MCF 10A (cell line): ENCODE measurements around the gene GJB5. TPM values are rescaled to one million over a fixed set of nuclear protein-coding genes. Genes with fewer than 3 reads are reported as not detected.

ENCODE experiments used
- BruUV-seq: library from RNA; stranded (reverse); fragments of 400-500 nt; replicated peaks from 2 replicates; lab custom pipeline; 2021; lab: Mats Ljungman, UMichigan
- CTCF ChIA-PET: fragments of 300-600 bp; sonication (Branson Sonifier 250); formaldehyde crosslinking; extraction: SDS; loops from one replicate; lab custom pipeline; 2021; ENCODE audit warnings: antibody characterized with exemption, inconsistent platforms; lab: Yijun Ruan, JAX
- POLR2A ChIA-PET: fragments of 300-600, 350-650 bp; sonication (Branson Sonifier 250); formaldehyde crosslinking; extraction: SDS; loops from one replicate; lab custom pipeline; 2020; ENCODE audit warnings: antibody characterized with exemption, inconsistent platforms; lab: Yijun Ruan, JAX
- DNase-seq: peaks from one replicate; pipeline ENCODE4 v3.0.0-alpha.2; 2018; ENCODE audit not compliant: unreplicated experiment
- H3K27ac Mint-ChIP-seq: one replicate; pipeline ENCODE4 v1.8.0; 2022; ENCODE audit warnings: mild to moderate bottlenecking, low read depth, mixed read lengths; ENCODE audit not compliant: unreplicated experiment
- H3K27me3 Mint-ChIP-seq: one replicate; pipeline ENCODE4 v1.8.0; 2022; ENCODE audit warnings: mixed read lengths; ENCODE audit not compliant: insufficient read depth, unreplicated experiment
- H3K36me3 Mint-ChIP-seq: one replicate; pipeline ENCODE4 v1.8.0; 2022; ENCODE audit warnings: mild to moderate bottlenecking, moderate library complexity, mixed read lengths; ENCODE audit not compliant: insufficient read depth, unreplicated experiment
- H3K4me1 Mint-ChIP-seq: one replicate; pipeline ENCODE4 v1.8.0; 2022; ENCODE audit warnings: mixed read lengths; ENCODE audit not compliant: insufficient read depth, unreplicated experiment
- H3K4me3 Mint-ChIP-seq: one replicate; pipeline ENCODE4 v1.8.0; 2022; ENCODE audit warnings: mild to moderate bottlenecking, moderate library complexity, mixed read lengths; ENCODE audit not compliant: unreplicated experiment
- H3K9me3 Mint-ChIP-seq: one replicate; pipeline ENCODE4 v1.8.0; 2022; ENCODE audit warnings: mixed read lengths; ENCODE audit not compliant: unreplicated experiment
- CTCF ChIP-seq: fragments of 200-600 bp; IDR thresholded peaks from one replicate; pipeline ENCODE4 v1.8.0; 2022; ENCODE audit warnings: antibody characterized with exemption, mild to moderate bottlenecking; ENCODE audit not compliant: unreplicated experiment
- intact Hi-C: fragments of 100-400 bp; cut with micrococcal nuclease; formaldehyde crosslinking; loops from 2 replicates; pipeline ENCODE4 v1.14.1; 2022
- total RNA-seq: library from RNA; stranded (reverse); gene quantifications from 2 replicates; pipeline ENCODE4 v1.2.3, GENCODE V29; 2022

The GJB5 gene
- total RNA-seq, 1 experiment from 2014 or later, result 33.2 TPM

GRCh38 chr1:34796990-34797389 lies 42.1 kb downstream of the GJB5 start:
- no peaks in the 10 kb centered on the region for H3K27me3 Mint-ChIP-seq
- CTCF ChIA-PET, result interaction anchor here (1.2 to 1.3 kb wide), 2 partner anchors 9 to 56 kb away, joined by 4 read pairs; no protein-coding TSS in a partner anchor
- H3K4me1 Mint-ChIP-seq, result peaks cover 5% of the 10 kb centered on the region
- intact Hi-C loops, result no loop called here
- BruUV-seq, result no TSS peak
- TF ChIP-seq CTCF, result no peak
- H3K4me3 Mint-ChIP-seq, result no peak overlapping the region
- no peak overlapping the region for H3K27ac Mint-ChIP-seq
- H3K9me3 Mint-ChIP-seq, result no peaks in the 10 kb centered on the region
- H3K36me3 Mint-ChIP-seq, result no peaks in the 10 kb centered on the region
- DNase-seq, result no peak
- POLR2A ChIA-PET, result no interaction called here

GRCh38 chr1:34800214-34800613 lies 45.4 kb downstream of the GJB5 start:
- ChIA-PET CTCF (interaction anchor here (0.6 kb wide), 1 partner anchor 1026 kb away, joined by 4 read pairs; no protein-coding TSS in a partner anchor), POLR2A (no interaction called here)
- no peaks in the 10 kb centered on the region for H3K9me3 Mint-ChIP-seq
- no peak overlapping the region for H3K27ac Mint-ChIP-seq
- TF ChIP-seq CTCF, result no peak
- peaks cover 5% of the 10 kb centered on the region for H3K4me1 Mint-ChIP-seq
- no peaks in the 10 kb centered on the region for H3K36me3 Mint-ChIP-seq
- intact Hi-C loops, result no loop called here
- BruUV-seq, result no TSS peak
- no peak for DNase-seq
- H3K4me3 Mint-ChIP-seq, result no peak overlapping the region
- H3K27me3 Mint-ChIP-seq, result no peaks in the 10 kb centered on the region

GRCh38 chr1:34803770-34804169 lies 48.9 kb downstream of the GJB5 start:
- no peaks in the 10 kb centered on the region for H3K27me3 Mint-ChIP-seq
- H3K9me3 Mint-ChIP-seq, result no peaks in the 10 kb centered on the region
- no peak overlapping the region for H3K27ac Mint-ChIP-seq
- ChIA-PET CTCF (interaction anchor here (0.6 to 2.3 kb wide), 4 partner anchors 16 to 672 kb away, joined by 3 to 12 read pairs (median 3); no protein-coding TSS in a partner anchor), POLR2A (interaction anchor here (1.5 kb wide), 1 partner anchor 56 kb away, joined by 4 read pairs; the partner anchor contains the start of gene SMIM12)
- no peak overlapping the region for H3K4me3 Mint-ChIP-seq
- no peak for TF ChIP-seq CTCF
- H3K36me3 Mint-ChIP-seq, result no peaks in the 10 kb centered on the region
- intact Hi-C loops, result no loop called here
- no TSS peak for BruUV-seq
- DNase-seq, result no peak
- H3K4me1 Mint-ChIP-seq, result peaks cover 5% of the 10 kb centered on the region

GRCh38 chr1:34806396-34806795 lies 51.5 kb downstream of the GJB5 start:
- intact Hi-C loops, result no loop called here
- TF ChIP-seq CTCF, result no peak
- CTCF ChIA-PET, result interaction anchor here (0.6 to 2.1 kb wide), 2 partner anchors 46 to 55 kb away, joined by 3 to 8 read pairs; no protein-coding TSS in a partner anchor
- Mint-ChIP-seq H3K36me3 (no peaks in the 10 kb centered on the region), H3K9me3 (no peaks in the 10 kb centered on the region), H3K4me3 (no peak overlapping the region), H3K4me1 (no peaks in the 10 kb centered on the region), H3K27me3 (no peaks in the 10 kb centered on the region), H3K27ac (no peak overlapping the region)
- no peak for DNase-seq
- no TSS peak for BruUV-seq
- POLR2A ChIA-PET, result no interaction called here

Other genes with a start within 250 kb of the GJB5 start
- gene GJB4, start 4.7 kb downstream of the GJB5 start, total RNA-seq, result 0.27 and 0.28 TPM in 2 replicates
- 67.1 and 74.8 TPM in 2 replicates for gene GJB3, start 26.2 kb downstream of the GJB5 start, total RNA-seq
- not detected in 2 replicates for gene GJA4, start 38.0 kb downstream of the GJB5 start, total RNA-seq
- gene SMIM12, start 104.7 kb downstream of the GJB5 start, total RNA-seq, result 40.2 and 41.4 TPM in 2 replicates
- gene DLGAP3, start 174.6 kb downstream of the GJB5 start, total RNA-seq, result 0.14 and 0.52 TPM in 2 replicates
- 18.7 and 21.9 TPM in 2 replicates for gene TMEM35B, start 230.3 kb downstream of the GJB5 start, total RNA-seq